Epithelial cell of esophagus (primary cell): ENCODE results near the gene CCDC6.
A peak's percentile ranks its signal among the peaks of the same experiment; 100 is the strongest.
"Not testable (repeated sequence)": the region's sequence is repeated elsewhere in the genome, so short reads cannot be mapped to it uniquely, and the experiment has no call there.

Experiments used
- DNase-seq: peaks from one replicate; pipeline ENCODE4 v3.0.0; 2010; ENCODE audit warnings: low read depth
- H3K4me3 ChIP-seq: 2 replicates; pipeline ENCODE4 v1.5.1; 2011; ENCODE audit warnings: mild to moderate bottlenecking, low read length, control low read depth
- CTCF ChIP-seq: IDR thresholded peaks from 2 replicates; pipeline ENCODE4 v1.5.1; 2011; ENCODE audit warnings: low read depth, mild to moderate bottlenecking, low read length, control low read depth, inconsistent platforms; ENCODE audit not compliant: insufficient read depth; ENCODE audit errors: missing control alignments

Gene CCDC6

DNA sequence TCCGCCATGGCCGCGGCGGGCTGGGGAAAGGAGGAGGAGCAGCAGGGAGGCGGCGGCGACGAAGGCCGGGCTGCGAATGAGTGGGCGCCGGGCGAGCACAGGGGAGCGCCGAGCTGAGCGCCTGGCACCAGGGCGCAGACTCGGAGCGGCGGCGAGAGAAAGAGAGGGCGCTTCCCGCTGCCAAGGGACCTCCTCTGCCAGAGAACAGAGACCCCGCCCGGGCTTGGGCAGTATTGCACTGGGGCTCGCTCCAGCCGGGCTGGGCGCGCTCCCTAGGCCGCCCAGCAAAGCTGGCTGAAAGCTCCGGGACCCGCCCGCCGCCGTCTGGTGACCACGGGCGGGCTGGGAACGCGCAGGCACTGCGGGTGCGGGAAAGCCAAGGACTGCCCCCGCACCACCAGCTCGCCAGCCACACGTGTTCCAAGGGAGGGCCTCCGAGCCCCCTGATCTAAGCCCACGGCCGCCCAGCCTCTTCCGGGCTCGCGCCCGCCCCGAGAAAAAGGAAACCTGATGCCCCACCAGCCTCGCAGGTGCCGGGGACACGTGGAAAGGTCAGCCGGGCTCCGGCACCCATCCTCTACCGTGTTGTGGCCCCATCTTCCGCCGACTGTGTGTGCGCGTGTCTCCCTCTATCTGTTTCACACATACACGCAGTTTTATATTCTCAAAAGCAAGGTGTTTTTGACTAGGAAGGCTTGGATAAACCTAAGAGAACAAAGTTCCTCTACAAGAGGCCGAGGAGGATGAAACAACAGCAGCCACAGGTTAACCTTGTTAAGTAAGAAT lies at the start of gene CCDC6:
Gene CCDC6 (minus strand): TSS at position 140 of the 786 bp plus-strand sequence. CDS start 132 bp downstream, at position 8.
- peak; percentile 95 for DNase-seq
- TF ChIP-seq CTCF = peak; percentile 56
- H3K4me3 ChIP-seq = peak within 1 kb of the TSS; percentile 95

- no peak overlapping the region for H3K4me3 ChIP-seq
- TF ChIP-seq CTCF = no peak
- peak; percentile 29 for DNase-seq
Measured at GRCh38 chr10:59954296-59954695, 47.9 kb upstream of the CCDC6 start.

DNA sequence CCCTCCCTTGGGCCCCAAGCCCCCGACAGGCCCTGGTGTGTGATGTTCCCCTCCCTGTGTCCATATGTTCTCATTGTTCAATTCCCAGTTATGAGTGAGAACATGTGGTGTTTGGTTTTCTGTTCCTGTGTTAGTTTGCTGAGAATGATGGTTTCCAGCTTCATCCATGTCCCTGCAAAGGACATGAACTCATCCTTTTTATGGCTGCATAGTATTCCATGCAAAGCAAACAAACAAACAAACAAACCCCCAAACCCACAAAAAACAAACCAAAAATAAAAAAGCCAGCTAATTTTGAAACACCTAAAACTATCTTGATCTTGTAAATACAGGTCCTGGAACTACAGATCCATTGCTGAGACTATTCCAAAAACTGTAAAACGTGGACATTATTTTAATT lies 47.4 kb upstream of the CCDC6 start:
- not testable (repeated sequence) for DNase-seq, H3K4me3 ChIP-seq

- no peak overlapping the region for H3K4me3 ChIP-seq
- TF ChIP-seq CTCF = no peak
Measured at GRCh38 chr10:59950105-59950504, 43.7 kb upstream of the CCDC6 start.

GRCh38 chr10:59949608-59950007 lies 43.3 kb upstream of the CCDC6 start:
- no peak for TF ChIP-seq CTCF
- DNase-seq = no peak
- no peak overlapping the region for H3K4me3 ChIP-seq

More at GRCh38 chr10:59950105-59950504, 43.7 kb upstream of the CCDC6 start:
- DNase-seq = no peak

GRCh38 chr10:59945991-59946390 lies 39.6 kb upstream of the CCDC6 start:
- no peak overlapping the region for H3K4me3 ChIP-seq
- TF ChIP-seq CTCF = no peak
- no peak for DNase-seq

- peak; percentile 58 for DNase-seq
- H3K4me3 ChIP-seq = no peak overlapping the region
- no peak for TF ChIP-seq CTCF
Measured at GRCh38 chr10:59945590-59945989, 39.2 kb upstream of the CCDC6 start.
